NCI-H1092 (cell line): ENCODE results near the gene MAPK8IP1.

Experiments used
- DNase-seq: peaks from one replicate; lab custom pipeline; 2025; lab: John Stamatoyannopoulos, UW

The MAPK8IP1 gene

DNA sequence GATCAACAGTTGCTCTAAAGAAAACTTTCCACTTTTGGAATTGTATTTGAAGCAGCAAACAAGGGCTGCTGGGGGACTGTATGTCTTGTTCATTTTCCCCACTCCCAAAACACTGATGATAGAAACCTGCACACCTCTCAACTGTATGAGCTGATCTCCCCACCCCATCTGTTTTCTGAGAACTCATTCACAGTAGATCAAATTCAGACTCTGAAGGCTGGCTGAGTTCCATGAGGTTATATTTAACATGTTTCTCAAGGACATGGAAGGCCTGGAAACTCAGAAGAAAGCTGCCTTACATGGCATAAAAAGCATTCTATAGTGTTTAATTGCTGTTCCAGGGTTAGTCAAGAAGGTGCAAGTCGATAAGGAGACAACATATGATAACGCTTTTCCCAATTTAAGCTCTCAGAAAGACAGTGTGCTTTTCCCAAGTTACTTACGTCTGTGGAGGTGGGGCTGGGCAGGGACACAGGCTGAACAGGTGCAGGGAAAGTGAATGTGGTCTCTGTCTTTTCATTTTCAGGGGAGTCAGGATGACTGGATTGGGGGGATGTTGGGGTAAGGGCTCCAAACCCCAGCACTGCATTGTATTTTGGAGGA, 60.0 kb downstream of the MAPK8IP1 start:
- no peak for DNase-seq

DNA sequence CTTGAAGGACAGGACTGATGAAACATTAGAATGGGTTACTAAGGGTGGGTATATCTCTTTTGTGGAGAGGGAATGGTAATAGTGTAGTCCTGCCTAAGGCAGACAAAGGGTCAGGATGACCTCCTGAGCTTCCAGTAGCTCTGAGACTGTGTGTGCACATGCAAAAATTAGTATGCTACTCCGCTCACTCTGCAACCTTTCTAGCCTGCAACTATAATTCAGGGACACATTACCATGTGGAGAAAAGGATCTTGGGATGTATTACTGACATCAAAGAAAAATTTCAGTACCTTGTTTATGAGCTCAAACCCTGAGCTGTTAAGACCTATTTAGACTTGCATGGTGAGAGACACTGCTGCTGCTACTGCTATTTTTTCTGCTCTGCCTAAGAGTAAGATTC, 62.4 kb downstream of the MAPK8IP1 start:
- no peak for DNase-seq

DNA sequence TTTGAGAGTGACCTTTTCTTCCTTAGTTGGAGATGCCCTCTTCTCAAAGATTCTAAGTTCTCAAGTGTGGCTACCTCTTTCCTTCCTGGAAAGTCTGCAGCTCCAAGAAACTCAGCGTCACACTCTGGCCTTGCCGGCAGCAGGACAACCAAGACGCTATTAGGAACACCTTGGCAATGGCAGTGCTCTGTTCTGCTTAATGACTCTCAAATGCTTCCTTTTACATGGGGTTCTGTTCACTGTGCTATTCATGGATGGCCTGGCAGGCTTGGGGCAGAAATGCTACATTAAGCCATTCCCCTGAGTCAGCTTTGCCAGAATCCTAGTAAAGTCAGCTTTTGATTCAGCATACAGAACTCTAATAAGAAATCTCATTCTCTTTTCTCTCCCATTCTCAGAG, 62.9 kb downstream of the MAPK8IP1 start:
- no peak for DNase-seq

DNA sequence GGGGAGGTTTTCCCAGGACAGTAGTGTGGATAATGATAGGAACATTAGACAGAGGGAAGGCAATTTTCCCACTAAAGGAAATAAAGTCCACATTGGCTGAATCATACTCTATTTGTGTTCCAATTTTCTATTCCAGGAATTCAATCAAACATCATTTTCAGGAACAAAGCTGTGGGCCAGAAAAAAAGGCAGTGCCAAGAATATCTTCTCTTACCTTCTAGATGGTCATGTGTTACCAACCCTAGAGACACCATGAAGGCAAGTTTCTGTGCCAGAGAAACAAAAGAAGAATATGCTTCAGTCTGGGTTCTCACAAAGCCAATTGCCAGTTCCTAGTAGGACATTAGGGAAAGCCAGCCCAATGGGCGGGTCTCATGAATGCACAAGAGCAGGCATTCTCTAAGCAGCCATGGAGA, 64.5 kb downstream of the MAPK8IP1 start:
- no peak for DNase-seq
